ENCODE results near the gene FBXL7. TPM values are rescaled to one million over a fixed set of nuclear protein-coding genes. Genes with fewer than 3 reads are reported as not detected.

The FBXL7 gene
- total and polyA plus RNA-seq, 9 of the 15 experiments (the other 6 are each of a cell fraction or from before 2014, with no cell fraction given): 0.04 to 0.08 TPM; not detected in 7

- H3K4me1 ChIP-seq (replicated peaks in 1 of 2; ENCODE audit: control insufficient read depth in 2 of 2, insufficient read depth in 2 of 2, low read length in 2 of 2): no peaks in the 10 kb centered on the region
- WGBS (ENCODE audit: insufficient coverage, low coverage, missing lambda C conversion rate): 2% methylated on average over 5 of the region's 5 CpGs
- H3K36me3 ChIP-seq (ENCODE audit: control insufficient read depth, insufficient read depth, low read length): no peaks in the 10 kb centered on the region
- in situ Hi-C loops (cut with MboI): no loop called here
- ATAC-seq: no peak
- H3K9me3 ChIP-seq (replicated peaks; ENCODE audit: control insufficient read depth, insufficient read depth, low read depth, low read length): 0 out of 2 replicates have a peak, but pooled peaks cover 1% of the 10 kb centered on the region
- BruUV-seq (replicated peaks): no TSS peak
- no peaks in the 10 kb centered on the region for H3K79me2 ChIP-seq (ENCODE audit: control insufficient read depth, insufficient read depth, low read length)
- no peaks in the 10 kb centered on the region for H3K27me3 ChIP-seq (ENCODE audit: control insufficient read depth in 2 of 2, insufficient read depth in 2 of 2, low read length in 2 of 2)
- no peak overlapping the region for H3K4me3 ChIP-seq
- POLR2A ChIA-PET: interaction anchor here (0.8 kb wide), 1 partner anchor 300 kb away, joined by 3 read pairs; no protein-coding TSS in a partner anchor
- no peak for DNase-seq (ENCODE audit: extremely low read depth in 1 of 4, low spot score in 3 of 4)
- no peaks in the 10 kb centered on the region for H4K20me1 ChIP-seq (replicated peaks; ENCODE audit: control insufficient read depth, insufficient read depth, low read length)
- H3K27ac ChIP-seq (ENCODE audit: extremely low read depth, low read depth, low read length): no peak overlapping the region
- no peaks in the 10 kb centered on the region for H3K9me1 ChIP-seq (ENCODE audit: control insufficient read depth, insufficient read depth, low read length)
- H3K4me2 ChIP-seq (ENCODE audit: insufficient read depth, low read length): no peak overlapping the region
- intact Hi-C loops (cut with micrococcal nuclease): no loop called here
- no peak overlapping the region for H3K9ac ChIP-seq (ENCODE audit: insufficient read depth in 1 of 2, low read depth in 2 of 2, low read length in 2 of 2)
- H2AFZ ChIP-seq (ENCODE audit: low read depth, low read length): no peak overlapping the region
- CTCF ChIA-PET (ENCODE audit: low intra/inter-chr PET ratio): no interaction called here
- FAIRE-seq: no peak
- TF ChIP-seq ATF1 (CRISPR knock-in tag; IDR thresholded peaks at IDR 0.05) (no peak), ATF1 (tag; IDR thresholded peaks at IDR 0.05) (no peak), GATAD2A (IDR thresholded peaks at IDR 0.05) (no peak), ZBED1 (IDR thresholded peaks at IDR 0.05) (no peak), ARHGAP35 (IDR thresholded peaks at IDR 0.05; ENCODE audit: partially characterized antibody) (no peak), ZNF12 (CRISPR knock-in tag; IDR thresholded peaks at IDR 0.05) (no peak), SMAD3 (CRISPR knock-in tag; conservative IDR thresholded peaks at IDR 0.05) (no peak), TAF7 (tag; IDR thresholded peaks at IDR 0.05) (no peak), GMEB1 (CRISPR knock-in tag; IDR thresholded peaks at IDR 0.05) (no peak), GABPA (tag; conservative IDR thresholded peaks at IDR 0.05; ENCODE audit: low read depth) (no peak), ZBTB2 (IDR thresholded peaks at IDR 0.05) (no peak), FOXO4 (CRISPR knock-in tag; IDR thresholded peaks at IDR 0.05) (no peak), CBX3 (IDR thresholded peaks at IDR 0.05; ENCODE audit: borderline replicate concordance in 1 of 2, low read length in 2 of 2) (no peak), ETS1 (conservative IDR thresholded peaks at IDR 0.05; ENCODE audit: control insufficient read depth, low read depth, low read length) (no peak)
- TF ChIP-seq, protein P1, sequence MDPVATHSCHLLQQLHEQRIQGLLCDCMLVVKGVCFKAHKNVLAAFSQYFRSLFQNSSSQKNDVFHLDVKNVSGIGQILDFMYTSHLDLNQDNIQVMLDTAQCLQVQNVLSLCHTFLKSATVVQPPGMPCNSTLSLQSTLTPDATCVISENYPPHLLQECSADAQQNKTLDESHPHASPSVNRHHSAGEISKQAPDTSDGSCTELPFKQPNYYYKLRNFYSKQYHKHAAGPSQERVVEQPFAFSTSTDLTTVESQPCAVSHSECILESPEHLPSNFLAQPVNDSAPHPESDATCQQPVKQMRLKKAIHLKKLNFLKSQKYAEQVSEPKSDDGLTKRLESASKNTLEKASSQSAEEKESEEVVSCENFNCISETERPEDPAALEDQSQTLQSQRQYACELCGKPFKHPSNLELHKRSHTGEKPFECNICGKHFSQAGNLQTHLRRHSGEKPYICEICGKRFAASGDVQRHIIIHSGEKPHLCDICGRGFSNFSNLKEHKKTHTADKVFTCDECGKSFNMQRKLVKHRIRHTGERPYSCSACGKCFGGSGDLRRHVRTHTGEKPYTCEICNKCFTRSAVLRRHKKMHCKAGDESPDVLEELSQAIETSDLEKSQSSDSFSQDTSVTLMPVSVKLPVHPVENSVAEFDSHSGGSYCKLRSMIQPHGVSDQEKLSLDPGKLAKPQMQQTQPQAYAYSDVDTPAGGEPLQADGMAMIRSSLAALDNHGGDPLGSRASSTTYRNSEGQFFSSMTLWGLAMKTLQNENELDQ (CRISPR knock-in tag; IDR thresholded peaks at IDR 0.05; ENCODE audit: borderline replicate concordance): no peak
Measured at GRCh38 chr5:15807871-15808270, 307.9 kb downstream of the FBXL7 start.

Data from K562 (cell line).